Spleen (tissue), 7 donors: Measurements from ENCODE around the gene DUSP2.

ENCODE experiments used
- CTCF ChIP-seq, 11 experiments: fragments of 200-600 bp in 7 of 11; fragments of 450-650 bp in 4 of 11; sonication (generic) in 4 of 11; IDR thresholded peaks in 8 of 11; conservative IDR thresholded peaks in 3 of 11; 1 replicate in 7 of 11; 2 replicates in 4 of 11; pipeline versions ENCODE4 v1.4.0 to v1.8.0; 2016 to 2021; ENCODE audit warnings: antibody characterized with exemption in 11 of 11, inconsistent platforms in 4 of 11, mild to moderate bottlenecking in 1 of 11
- POLR2A ChIP-seq, 3 donors: fragments of 450-650 bp; IDR thresholded peaks; one replicate each; pipeline ENCODE4 v1.5.1; 2017; ENCODE audit warnings: antibody characterized with exemption in 3 of 3, mild to moderate bottlenecking in 1 of 3
- donor health status: DM: no; HTN: no; CAD: no; lungs with moderate emphysema.
- donor health status: DM: no; HTN: no; CAD: no.
- donor health status: DM: no; HTN: no; CAD: no.

DNA sequence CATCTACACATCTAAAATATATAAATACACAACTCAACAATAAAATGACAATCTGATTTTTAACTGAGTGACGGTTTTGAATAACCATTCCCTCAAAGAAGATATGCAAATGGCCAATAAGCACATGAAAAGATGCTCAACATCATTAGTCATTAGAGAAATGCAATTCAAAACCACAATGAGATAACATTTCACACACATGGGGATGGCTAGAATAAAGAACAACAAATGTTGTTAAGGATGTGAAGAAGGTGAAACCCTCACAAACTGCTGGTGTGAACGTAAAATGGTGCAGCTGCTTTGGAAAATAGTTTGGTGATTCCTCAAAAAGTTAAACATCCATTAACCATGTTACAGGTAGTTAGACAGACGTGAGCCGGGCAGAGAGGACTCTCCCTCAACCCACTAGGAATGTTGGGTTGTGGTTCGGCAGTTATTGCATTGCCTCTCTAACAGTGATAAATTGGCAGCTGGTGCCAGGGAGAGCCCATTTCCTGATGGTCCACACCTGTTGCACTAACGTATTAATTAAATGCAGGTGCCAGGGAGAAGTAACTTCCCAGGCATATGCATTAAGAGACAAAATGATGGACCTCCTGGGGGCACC is 22.3 kb upstream of the DUSP2 start:
- TF ChIP-seq CTCF (IDR thresholded peaks at IDR 0.05 in 8 of 11, conservative IDR thresholded peaks at IDR 0.05 in 3 of 11) (no peak), POLR2A (IDR thresholded peaks at IDR 0.05) (no peak)
